Stimulated activated CD8-positive, alpha-beta memory T cell treated with anti-CD3 and anti-CD28 coated beads, Interleukin-12 subunit alpha, Interleukin-12 subunit beta, amount 100 ng/mL, for 24 hours (primary cell): ENCODE data around the gene MEGF11.

ENCODE experiments used
- DNase-seq: peaks from one replicate; pipeline ENCODE4 v3.0.0-alpha.2; 2020; ENCODE audit errors: extremely low read depth

MEGF11 gene

DNA sequence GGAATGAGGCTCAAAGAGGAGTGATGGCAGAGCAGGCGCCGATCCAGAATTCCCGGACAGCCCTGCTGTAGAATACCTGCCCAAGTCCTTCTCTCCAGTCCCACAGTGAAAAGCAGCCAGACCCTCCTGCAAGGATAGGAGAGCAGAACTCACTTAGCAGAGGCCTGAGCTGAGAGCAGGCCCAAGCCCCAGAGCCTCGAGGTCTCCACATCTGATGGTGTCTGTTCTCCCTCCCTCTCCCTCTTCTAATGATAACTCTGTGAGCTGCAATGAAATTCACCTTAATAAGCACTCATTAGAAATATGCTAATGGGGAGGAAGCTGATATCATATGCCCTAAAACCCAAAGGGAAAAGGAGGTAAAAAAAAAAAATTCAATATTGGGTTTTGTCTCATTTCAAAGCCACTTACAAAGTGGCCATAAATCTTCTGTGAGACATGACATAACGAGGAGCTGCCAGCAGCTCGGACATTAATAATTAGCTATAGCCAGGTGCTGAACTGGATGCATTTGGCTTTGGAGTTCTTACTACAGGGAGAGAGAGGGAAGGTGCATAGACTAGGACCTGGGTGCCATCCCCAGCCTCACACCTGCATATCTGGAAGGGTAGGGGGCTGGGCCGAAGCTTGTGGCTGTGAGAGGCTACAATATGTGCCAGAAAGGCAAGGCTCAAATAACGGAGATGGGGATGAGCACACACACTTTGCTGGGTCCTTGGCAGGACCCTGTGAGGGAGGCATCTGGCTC, 108.4 kb downstream of the MEGF11 start:
- no peak for DNase-seq

DNA sequence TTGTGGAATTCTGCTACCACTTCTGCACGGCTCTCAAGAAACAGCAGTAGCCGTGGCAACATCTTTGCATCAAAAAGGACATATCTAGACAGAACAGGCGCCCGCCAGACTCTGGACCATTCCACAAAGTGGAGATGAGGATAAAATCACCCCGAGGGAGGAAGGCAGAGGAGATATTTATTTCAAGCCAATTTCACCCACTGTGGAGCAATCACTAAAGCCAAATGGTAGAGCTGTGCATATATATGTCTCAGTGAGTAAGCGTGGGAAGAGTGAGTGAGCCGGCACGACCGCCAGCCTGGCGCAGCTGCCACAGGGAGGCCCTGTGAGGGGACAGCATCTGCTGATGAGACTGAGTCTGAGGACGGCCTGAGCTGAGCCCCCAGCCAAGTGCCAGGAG, 111.3 kb downstream of the MEGF11 start:
- DNase-seq, result no peak

DNA sequence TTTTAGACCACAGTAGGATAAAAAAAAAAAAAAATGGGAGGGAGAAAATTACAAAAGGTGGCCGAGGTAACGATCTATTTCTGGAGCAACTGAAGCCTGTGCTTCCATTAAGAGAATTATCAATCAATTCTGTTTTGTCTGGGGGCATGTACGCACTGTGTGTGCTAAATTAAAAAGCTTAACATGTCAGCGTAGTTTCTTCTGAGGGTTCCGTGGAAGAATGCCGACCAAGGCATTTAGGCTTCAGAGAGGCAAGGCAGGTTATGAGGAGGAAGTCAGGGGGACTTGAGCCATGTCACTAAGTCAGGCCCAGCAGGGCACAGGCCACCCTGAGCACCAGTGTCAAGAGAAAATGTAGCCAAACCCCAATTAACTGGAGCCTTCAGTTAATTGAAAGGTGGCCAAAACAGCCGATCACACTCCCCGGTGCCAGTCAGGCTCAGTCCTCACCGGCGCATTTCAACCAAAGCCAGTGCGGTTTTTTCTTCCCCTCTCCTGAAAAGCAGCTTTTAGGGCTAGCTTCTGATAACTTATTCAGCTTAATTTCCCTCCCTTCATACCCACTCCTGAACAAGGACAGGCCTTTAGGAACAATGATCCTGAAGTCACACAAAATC, 113.9 kb downstream of the MEGF11 start:
- DNase-seq, result no peak

DNA sequence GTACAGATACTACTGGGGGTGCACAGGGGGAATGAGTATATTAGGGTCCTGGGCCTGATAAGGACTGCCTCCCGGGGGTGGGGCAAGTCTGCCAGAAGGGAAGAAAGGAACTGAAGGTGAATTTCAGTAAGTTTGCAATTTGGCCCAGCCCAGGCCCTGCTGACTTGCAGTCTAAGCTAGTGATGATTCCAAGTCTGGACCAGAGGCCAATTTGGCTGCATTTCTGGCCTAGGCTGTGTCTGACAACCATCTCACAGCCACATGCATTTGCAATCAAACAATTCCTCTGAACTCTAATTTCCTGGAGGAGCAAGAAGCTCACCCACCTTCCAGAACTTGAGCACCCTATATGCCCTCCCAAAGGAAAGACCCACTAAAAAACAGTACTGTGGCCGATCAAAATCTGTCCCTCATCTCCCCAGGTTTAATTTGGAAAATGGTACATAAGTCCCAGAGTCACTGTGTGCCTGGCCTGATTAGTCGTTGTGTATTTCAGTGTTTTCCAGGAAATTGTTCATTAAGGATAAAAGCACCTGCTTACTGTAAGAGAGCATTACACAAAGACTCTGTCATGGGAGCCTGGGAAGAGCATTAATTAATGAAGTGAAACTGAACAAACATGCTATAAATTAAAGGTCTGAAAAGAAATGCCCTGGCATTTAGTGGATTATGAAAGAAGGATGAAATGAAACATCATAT, 114.5 kb downstream of the MEGF11 start:
- DNase-seq, result no peak

- no peak for DNase-seq
Measured at GRCh38 chr15:66138096-66138783, 115.3 kb downstream of the MEGF11 start.

GRCh38 chr15:66136948-66137347, 116.6 kb downstream of the MEGF11 start:
- DNase-seq, result no peak

DNA sequence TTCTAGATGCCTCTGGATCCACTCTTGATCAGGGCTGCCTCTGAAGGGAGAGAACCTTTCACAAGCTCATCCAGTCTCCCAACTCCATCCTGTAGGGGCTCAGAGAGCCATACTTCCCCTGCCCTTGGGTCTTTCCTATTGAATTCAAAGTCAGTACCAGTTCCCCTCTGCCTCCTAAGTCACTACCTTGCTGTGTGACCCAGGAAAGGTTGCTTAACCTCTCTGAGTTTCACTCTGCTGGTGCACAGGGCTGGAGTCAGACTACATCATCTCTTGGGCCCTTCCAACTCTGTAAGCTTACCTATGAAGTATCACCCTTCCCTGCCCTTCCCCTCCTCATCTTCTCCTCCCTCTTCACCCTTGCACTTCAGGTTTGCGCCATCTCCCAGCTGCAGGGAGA, 117.9 kb downstream of the MEGF11 start:
- no peak for DNase-seq

DNA sequence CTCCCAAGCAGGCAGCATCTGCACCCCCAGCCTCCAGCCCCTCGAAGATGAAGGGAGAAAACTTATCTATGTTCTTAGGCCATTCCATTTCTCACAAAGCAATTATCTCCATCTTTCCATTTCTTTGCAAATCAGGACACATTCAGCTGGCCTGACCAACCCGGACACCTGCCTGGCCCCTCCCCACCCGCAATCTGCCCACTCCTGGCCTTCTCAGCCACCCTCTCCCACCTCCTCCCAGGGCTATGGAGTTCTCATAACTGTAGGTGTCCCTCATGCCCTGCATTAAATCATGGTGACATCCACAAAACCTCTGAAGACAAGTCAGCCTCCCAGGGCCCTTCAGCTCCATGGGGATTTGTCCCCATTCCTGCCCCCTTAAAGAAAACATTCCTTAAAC, 119.3 kb downstream of the MEGF11 start:
- no peak for DNase-seq

DNA sequence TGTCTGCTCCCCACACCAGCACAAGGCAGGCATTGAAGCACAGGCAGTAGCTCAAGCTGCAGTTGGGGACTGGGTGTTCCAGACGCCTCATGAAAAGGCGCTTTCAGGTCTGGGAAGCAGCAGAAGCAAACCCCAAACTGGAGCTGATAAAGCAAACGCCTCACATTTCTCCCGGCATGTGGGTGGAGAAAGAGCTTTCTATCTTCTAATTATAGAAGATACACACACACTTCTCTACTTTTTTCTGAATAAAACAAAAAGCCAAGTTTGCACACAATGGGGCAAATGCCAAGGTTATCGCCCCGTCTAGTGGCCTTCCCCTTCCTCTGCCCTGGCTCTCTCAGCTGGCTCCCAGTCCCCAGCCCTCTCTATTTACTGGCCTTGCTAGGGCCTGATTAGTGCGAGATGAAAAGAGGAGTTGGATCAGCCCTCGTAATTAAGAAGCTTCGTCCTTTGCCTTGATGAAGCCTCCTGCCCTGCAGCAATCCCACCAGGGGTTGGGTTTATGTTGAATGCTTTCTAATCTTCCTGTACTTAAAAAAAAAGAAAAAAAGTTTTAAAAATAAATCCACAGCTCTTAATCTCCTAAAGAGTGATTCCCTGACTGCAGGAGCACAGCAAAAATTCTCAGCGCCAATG, 120.2 kb downstream of the MEGF11 start:
- DNase-seq, result no peak

DNA sequence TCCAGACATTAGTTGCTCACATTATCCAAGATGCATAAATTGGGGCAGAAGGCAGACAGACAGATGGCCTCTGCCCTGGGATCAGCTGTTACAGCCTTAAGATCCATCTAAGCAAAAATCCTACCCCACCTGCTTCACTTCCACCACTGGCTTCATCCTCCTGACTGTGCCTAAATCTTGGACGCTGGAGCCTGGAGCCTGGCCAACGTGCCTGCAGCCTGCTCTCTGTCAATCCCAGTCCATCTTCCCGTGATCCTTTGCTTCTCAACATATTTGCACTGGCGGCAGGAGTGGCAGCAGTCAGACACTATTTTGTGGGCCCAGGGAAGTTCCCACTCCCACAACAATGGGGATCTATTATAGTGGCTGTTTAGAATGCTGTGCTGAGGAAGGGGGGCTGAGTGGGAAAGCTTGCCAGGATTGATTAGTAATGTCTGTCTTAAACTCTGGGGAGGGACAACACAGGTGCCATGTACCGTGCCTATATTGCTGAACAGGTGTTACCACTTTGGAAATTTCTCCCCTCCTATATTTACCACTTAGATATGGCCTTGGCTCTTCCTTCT, 121.2 kb downstream of the MEGF11 start:
- DNase-seq, result no peak

DNA sequence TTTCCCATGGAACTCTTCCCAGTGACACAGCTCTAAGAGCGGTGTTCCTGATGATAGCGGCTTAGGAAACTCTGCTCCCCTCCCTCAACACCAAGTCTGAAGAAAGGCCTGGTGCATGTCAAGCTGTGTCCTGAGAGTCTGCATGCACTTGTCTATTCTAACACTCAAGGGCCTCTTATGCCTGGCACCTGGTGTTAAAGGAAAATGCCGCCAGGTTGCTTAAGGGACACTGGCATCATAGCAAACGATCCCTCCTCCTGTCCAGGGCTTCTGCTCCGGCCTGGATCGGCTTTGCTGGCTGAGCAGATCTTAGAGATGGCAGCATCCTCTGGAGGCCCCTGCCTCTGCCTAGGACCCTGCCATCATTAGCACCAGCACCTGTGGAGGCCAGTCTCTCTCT, 121.7 kb downstream of the MEGF11 start:
- no peak for DNase-seq

- DNase-seq, result no peak
Measured at GRCh38 chr15:66131200-66131599, 122.3 kb downstream of the MEGF11 start.

DNA sequence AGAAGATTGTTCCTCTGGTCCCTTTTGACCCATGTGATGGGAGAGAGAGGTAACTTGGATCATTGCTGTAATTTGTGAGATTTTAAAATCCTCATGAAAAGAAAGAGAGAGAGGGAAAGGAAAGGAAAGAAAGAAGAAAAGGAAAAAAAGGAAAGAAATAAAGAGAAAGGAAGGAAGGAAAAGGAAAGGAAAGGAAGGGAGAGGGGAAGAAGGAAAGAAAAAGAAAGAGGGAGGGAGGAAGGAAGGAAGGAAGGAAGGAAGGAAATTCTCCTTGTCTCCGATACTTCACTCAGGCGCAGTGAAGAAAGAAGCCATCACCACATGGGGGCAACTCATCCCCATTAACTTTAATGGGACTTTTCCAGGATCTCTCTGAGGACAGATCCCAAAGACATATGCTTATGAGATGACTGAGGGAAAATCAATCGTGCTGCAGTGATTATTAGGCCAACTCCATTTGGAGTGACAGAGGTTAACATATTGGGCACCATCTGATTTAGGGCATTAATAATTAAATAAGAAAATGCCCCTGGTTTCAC, 123.0 kb downstream of the MEGF11 start:
- no peak for DNase-seq

DNA sequence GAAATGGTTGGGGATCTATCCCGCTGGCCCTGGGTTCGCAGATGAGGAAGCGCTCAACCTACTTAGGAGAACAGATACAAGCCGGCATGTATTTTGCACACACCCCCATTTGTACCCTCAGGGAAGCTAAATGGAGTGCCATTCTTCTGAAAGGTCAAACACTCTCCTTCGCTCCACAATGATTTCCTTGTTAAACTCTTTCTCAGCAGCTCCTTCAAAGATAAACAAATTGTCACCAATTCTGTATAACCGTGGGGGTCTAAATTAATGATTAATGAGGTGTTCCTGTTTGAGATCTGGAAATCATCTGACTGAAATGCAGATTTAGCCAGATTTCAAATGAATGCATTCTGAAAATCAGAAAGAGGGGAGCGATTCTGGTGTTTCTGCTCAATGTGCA, 124.0 kb downstream of the MEGF11 start:
- DNase-seq, result no peak

- no peak for DNase-seq
Measured at GRCh38 chr15:66128116-66128680, 125.4 kb downstream of the MEGF11 start.

DNA sequence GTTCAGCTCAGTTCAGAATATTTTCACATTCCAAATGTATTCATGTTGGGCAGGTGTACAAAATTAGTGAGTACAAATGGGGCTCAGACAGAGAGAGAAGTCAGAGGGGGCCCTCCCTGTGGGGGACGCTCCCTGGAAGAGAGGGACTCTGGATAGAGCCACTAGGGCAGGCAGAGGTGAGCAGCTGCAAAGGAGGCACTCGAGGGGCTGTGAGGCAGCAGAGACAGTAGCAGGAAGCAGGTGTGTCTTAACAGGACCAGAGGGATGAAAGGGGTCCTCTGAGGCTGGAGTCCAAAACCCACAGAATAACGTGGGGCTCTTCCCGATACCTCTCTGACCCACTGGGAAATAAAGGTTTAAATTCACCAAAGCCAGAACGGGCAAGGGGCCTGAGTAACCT, 127.1 kb downstream of the MEGF11 start:
- no peak for DNase-seq

DNA sequence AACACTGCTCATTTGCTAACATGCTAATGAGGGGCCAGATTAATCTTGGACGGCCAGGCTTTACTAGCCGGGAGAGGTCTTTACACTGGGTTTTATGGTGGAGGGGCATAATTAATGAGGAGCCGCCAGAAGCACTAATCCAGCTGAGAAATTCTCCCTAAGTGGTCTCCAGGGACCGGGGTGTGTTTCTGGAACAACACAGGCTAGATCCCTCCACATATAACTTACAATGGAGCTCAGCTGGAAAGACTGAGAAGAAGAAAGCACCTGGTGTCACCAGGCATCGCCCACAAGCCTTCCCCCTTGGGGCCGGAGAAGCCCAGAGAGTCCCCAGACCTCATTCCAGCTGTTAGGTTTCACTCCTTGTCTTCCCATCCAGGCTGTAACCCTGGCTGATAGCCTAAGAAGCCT, 127.5 kb downstream of the MEGF11 start:
- no peak for DNase-seq

DNA sequence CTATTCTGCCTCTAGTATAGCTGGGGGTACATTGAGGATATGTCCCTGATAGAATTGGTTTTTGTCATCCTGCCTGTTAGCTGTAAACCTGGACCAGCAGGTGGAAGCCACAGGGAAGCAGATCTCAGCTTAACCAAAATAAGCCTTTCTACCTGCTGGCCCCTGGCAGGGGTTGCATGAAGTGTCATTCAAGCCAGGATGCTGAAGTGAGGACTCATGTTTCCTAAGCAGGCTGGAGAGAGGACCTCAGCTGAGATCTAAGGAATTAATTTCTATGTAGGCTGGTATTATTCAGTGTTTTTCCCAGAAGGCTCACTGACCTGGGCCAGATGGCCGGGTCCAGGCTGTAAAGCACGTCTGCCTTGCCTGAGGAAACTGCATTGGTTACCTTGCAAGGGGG, 128.9 kb downstream of the MEGF11 start:
- no peak for DNase-seq

DNA sequence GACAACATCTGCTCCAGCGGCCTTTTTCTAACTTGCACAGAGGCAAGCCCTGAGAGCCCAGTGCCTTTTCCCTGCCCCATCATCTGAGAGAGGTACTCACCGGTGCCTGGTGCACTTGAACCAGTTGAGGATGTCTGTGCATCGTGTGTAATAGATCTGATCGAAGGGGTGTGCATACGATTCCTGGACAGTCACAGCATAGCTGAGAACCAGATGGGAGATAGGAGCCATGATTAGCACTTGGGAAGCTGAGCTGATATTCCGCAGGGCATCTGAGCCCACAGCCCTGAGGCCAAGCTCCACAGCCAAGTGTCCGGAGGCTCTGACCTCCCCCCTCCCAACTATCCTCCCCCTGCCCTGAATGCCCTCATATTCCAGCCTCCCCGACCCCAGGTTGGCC, 129.8 kb downstream of the MEGF11 start:
- no peak for DNase-seq

- DNase-seq, result no peak
Measured at GRCh38 chr15:66120422-66120821, 133.1 kb downstream of the MEGF11 start.

DNA sequence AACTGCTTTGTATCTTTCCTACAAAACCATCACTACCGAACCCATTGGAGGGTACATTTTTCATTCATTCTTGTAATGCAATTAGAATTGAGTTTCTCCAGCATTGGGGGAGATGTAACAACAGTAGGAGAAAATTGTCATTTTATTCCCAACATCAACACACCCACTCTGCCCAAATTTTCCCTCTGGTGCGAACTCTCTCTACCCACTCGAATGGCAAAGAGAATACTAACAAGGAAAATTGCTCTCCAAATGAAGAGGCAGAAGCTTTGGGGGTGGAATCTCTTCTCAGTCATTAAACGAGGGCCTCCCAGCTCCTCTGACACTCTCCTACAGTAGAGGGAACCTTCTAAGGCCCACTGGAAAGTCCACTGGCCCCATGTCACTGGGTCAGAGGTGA, 135.7 kb downstream of the MEGF11 start:
- DNase-seq, result no peak
